HG03097 (cell line): ENCODE data around the gene MADD.
"Not testable (repeated sequence)": the region's sequence is repeated elsewhere in the genome, so short reads cannot be mapped to it uniquely, and the experiment has no call there.

Experiments
- ATAC-seq: cut with Tn5 transposase; IDR thresholded peaks from one replicate; pipeline ENCODE4 v1.9.1; 2021; ENCODE audit not compliant: unreplicated experiment, low FRiP score

MADD gene

DNA sequence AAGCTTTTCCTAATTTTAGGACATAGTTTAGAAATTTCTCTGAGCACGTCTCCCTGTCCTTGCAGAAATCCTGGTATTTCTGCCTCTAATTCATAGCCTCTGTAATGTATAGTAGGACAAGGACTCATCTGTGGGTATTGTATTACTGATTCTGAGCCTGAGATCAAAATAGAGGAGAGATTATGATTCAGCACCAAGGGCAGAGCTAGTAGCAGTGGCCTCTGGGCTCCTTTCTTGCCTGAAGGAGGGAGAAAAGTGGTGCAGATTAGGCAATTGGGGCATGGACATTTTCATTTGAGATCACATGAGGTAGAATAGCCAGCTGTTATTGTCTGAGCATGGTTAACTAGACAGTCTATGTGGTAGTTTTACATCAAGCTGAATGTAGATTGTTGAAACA is 2.8 kb downstream of the MADD start:
- ATAC-seq, result no peak

DNA sequence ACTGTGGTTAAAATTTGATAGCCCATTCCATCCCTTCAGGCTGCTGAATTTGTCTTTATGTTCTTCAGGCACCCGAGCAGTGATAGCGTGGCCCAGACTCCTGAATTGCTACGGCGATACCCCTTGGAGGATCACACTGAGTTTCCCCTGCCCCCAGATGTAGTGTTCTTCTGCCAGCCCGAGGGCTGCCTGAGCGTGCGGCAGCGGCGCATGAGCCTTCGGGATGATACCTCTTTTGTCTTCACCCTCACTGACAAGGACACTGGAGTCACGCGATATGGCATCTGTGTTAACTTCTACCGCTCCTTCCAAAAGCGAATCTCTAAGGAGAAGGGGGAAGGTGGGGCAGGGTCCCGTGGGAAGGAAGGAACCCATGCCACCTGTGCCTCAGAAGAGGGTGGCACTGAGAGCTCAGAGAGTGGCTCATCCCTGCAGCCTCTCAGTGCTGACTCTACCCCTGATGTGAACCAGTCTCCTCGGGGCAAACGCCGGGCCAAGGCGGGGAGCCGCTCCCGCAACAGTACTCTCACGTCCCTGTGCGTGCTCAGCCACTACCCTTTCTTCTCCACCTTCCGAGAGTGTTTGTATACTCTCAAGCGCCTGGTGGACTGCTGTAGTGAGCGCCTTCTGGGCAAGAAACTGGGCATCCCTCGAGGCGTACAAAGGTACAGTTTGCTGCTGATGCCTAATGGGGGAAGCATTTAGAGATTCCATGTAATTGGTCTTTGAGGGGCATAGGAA is 4.7 kb downstream of the MADD start:
- ATAC-seq, result no peak

DNA sequence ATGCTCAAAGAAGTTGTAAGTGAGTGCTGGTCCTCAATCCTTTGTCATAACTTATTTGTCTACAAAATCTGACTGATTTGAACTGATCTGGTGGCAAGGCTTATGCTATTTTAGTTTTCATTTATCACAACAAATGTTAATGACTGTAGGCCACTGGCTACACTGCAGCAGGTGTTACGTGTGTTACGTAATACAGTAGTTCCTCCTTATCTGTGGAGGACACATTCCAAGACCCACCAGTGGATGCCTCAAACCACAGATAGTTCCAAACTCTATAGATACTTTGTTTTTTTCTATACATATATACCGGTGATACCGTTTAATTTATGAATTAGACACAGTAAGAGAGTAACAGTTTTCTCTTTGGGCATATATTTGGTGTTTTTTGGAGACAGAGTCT is 7.0 kb downstream of the MADD start:
- ATAC-seq, result no peak

DNA sequence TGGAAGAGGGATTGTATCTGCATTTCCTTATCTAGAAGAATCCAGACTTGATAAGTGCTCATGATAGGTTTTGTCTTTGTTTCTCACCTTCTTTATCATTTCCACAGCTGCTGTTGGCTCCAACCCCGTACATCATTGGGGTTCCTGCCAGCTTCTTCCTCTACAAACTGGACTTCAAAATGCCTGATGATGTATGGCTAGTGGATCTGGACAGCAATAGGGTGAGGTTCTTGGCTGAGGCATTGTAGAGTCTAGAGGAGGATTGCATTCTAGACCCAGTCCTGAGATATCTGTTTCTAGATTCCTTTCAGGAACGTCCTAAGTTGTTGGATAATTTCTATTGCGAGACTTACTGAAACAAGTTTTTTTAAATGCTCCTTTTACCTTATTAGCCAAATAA is 8.1 kb downstream of the MADD start:
- no peak for ATAC-seq

DNA sequence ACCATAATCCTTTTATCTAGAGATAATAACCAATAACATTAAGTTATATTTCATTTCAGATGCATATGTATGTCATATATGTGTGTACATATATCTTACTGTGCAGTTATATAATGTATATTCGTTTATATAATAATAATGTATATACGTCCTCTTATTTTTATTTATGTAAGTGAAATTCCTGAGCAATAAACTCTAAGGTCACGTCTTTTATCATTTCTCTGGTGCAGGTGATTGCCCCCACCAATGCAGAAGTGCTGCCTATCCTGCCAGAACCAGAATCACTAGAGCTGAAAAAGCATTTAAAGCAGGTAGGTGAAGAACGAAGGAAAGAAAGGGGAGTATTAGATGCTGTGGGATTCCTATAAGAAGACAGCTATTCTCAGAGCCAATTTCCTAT is 8.8 kb downstream of the MADD start:
- ATAC-seq, result no peak

DNA sequence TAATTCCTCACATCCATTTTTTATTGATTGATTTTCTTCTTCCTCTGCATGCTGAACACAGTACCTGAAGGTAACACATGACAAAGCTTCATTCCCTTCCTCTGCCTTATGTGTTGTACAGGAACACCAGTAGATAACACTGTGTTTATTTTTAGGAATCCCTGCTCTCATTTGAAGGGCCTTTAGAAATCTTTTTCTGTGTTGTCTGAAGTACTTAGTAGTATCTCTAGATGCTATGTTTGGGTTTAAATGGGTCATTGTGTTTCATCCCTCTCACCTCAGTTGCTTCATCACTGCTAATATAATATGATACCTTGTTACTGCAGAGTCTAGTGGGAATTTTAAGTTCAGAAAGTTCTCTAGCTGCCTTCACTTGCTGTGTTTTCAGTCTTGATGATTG is 10.2 kb downstream of the MADD start:
- no peak for ATAC-seq

DNA sequence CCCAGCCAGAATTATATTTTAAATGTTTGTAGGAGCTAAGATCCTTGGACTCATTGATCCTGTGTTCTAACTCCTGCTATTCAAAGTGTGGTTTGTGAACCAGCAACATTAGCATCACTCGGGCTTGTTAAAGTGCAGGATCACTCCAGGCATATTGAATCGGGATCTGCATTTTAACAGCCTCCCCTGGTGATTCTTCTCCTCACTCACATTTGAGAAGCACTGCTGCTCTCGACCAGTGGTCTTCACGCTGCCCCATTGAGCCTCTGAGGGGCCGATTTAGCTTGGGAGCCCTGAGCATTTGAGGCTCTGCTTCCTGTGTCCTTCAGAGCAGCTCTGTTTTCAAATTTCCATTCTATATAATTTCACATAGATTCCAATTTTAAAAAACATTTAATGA is 10.9 kb downstream of the MADD start:
- no peak for ATAC-seq

DNA sequence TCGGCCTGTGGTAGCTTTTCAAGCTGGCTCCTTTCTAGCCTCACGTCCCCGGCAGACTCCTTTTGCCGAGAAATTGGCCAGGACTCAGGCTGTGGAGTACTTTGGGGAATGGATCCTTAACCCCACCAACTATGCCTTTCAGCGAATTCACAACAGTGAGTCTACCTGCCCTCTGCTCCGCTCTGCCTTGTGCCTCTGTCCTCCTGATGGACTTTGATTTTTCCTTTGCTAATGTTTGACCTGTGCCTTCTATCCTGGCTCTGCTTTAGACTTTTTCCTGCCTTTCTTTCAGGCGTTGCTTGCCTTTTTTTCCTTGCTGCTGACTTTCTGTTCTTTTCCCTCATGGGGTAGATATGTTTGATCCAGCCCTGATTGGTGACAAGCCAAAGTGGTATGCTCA is 12.5 kb downstream of the MADD start:
- no peak for ATAC-seq

DNA sequence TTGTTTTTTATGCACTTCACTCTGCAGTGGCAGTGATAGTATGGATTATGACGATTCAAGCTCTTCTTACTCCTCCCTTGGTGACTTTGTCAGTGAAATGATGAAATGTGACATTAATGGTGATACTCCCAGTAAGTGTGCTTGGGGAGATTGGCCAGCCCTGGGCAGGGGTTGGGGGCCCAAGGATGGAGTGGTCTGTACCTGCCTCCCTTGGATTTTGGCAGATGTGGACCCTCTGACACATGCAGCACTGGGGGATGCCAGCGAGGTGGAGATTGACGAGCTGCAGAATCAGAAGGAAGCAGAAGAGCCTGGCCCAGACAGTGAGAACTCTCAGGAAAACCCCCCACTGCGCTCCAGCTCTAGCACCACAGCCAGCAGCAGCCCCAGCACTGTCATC is 14.2 kb downstream of the MADD start:
- no peak for ATAC-seq

DNA sequence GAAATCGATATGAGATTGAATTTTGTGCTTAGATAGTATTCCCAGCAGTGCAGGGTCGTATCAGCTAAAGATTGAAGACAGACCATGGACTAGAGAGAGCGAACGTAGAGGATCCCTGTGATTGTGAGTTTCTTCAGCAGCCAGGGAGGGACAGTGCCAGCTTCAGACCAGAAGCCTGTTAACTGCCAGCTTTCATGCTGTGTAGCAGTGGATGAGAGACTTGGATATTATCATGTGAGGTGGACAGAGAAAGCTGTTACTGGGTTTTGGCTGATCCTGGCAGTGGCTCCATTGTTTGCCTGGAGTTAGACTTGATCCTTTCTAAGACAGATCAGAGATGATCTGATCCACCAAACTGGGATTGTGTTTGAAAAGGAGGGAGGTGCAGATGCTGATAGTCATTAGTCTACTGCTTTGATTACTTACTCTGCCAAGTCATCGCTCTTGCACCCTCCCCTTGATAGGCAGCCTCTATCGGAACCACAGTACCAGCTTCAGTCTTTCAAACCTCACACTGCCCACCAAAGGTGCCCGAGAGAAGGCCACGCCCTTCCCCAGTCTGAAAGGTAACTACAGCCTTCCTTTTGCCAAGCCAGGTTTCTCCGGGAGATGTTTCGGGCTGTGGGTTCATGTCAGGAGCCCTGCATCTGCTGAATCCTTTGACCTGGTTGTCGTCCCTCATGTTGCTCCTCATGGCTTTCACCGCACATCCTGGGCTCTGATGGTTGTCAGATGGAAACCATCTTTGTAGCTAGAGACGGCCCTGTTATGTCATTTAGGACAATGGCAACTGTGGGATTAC is 16.2 kb downstream of the MADD start:
- ATAC-seq, result no peak

DNA sequence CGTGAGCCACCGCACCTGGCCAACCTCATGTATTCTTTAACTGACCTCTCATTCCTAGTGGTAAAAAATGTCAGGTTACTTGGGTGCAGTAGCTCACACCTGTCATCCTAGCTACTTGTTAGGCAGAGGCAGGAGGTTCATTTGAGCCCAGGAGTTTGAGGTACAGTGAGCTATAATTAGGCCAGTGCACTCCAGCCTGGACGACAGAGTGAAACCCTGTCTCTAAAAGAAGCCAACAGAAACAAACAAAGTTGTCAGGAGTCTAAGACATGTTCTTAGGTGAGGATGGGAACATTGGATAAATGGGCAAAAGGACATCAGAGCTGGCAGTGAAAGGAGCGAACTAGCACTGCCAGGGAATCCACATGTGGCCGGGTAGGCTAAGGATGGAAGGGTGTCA is 18.1 kb downstream of the MADD start:
- no peak for ATAC-seq

DNA sequence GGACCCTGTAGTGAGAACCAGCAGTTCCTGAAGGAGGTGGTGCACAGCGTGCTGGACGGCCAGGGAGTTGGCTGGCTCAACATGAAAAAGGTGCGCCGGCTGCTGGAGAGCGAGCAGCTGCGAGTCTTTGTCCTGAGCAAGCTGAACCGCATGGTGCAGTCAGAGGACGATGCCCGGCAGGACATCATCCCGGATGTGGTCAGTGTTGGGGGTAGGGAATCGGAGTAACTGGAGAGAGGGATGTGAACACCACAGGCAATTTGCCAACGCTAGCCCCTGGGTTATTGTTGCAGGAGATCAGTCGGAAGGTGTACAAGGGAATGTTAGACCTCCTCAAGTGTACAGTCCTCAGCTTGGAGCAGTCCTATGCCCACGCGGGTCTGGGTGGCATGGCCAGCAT is 19.9 kb downstream of the MADD start:
- no peak for ATAC-seq

DNA sequence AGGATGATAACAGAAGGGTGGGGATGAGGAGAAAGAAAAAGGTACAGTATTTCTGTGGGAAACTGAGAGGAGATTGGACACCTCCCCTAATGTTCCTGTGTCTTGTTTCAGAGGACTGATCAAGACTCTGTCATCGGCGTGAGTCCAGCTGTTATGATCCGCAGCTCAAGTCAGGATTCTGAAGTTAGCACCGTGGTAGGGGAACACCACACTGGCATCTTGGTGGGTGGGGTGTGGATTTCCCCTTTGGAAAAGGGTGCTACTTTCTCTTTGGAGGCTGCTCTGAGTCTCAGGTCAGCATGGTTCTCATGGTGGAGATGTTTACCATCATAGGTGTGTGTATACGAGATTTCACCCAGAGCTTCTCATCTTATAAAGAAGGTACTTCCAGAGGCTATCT is 25.5 kb downstream of the MADD start:
- ATAC-seq, result no peak

DNA sequence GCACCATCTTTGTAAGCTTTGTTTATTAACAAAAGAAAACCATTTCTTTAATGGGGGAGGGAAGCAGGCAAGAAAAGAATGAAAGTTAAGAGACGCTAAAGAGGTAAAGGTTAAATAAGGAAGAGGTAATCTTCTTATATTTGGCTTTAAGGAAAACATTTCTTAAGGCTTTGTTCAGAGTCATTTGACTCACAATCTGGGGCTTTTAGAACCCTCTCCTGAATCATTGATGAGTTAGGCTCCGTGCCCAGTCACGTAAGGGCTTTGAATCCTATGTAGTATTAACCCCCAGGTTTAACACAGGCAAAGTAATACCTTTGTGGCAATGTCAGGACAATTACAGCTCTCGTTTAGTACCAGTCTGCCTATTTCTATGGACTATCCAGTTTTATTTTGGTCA is 26.1 kb downstream of the MADD start:
- no peak for ATAC-seq

DNA sequence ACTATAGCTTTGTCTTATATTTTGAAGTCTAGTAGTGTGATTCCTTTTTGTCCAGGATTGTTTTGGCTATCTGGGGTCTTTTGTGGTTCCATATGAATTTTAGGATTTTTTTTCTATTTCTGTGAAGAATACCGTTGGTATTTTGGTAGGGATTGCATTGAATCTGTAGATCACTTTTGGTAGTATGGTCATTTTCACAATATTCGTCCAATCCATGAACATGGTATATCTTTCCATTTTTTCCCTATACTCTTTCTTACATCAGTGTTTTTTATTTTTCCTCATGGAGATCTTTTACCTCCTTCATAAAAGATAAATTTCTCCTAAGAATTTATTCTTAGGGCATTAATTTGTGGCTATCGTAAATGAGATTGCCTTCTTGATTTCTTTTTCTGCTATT is 29.1 kb downstream of the MADD start:
- ATAC-seq, result no peak

DNA sequence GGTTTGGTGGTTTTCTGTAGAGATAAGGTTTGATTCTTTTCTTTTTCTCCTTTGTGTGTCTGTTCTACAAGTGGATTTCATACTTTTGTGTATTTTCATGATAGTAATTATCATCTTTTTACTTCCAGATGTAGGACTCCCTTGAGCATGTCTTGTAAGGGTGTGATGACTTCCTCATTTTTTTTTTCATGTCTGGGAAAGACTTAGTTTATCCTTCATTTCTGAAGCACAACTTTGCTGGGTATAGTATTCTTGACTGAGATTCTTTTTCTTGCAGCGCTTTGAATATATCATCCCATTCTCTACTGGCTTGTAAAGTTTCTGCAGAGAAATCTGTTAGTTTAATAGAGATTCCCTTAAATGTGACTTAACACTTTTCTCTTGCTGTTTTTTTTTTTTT is 32.9 kb downstream of the MADD start:
- ATAC-seq, result no peak

DNA sequence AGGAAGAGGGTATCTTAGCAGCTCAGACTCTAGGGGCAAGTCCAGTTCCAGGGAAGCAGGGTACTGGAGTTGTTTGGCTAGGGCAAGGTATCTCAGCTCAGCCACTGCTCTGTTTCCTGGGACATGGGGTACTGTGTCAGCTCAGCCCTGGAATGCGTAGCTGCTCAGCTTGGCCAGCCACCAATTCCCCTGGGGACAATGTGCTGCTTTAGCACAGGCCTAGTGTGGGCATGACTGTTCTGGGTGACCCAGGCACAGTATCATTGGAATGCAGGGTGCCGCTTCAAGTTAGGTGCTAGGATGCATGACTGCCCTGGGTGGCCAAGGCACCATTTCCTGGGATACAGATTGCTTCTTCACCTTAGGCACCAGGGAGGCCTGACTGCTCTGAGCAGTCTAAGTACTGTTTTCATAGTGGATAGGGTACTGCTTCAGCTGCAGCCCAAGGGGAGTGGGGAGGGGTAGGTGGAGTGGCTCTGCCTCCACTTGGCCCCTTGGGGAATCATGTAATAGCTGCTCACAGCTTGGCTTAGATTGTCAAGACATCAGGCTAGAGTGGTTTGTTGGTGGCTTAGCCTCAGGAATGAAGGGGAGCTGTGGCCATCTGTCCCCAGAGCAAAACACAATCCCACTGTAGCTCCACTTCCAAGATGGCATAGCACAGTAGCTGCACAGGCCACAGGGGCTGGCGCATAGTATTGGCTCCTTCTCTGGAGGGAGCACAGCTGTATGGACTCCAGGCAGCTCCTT is 36.0 kb downstream of the MADD start:
- ATAC-seq, result no peak

DNA sequence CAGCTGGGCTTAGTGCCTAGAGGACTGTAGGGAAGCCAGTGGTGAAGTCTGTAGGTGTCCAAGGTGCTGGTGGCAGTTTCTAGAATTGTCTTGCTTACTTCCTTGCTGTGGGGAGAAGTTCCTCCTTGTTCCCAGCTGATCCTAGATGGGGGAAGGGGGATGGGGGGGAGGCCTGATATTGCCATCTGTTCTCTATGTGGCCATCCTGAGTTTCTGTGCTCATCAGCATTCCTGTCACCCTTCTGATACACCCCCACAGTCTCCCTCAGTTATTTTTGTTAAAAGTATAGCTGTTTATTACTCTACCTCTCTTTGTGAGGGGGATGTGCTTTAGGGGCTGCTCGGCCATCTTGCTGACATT is 36.5 kb downstream of the MADD start:
- no peak for ATAC-seq

DNA sequence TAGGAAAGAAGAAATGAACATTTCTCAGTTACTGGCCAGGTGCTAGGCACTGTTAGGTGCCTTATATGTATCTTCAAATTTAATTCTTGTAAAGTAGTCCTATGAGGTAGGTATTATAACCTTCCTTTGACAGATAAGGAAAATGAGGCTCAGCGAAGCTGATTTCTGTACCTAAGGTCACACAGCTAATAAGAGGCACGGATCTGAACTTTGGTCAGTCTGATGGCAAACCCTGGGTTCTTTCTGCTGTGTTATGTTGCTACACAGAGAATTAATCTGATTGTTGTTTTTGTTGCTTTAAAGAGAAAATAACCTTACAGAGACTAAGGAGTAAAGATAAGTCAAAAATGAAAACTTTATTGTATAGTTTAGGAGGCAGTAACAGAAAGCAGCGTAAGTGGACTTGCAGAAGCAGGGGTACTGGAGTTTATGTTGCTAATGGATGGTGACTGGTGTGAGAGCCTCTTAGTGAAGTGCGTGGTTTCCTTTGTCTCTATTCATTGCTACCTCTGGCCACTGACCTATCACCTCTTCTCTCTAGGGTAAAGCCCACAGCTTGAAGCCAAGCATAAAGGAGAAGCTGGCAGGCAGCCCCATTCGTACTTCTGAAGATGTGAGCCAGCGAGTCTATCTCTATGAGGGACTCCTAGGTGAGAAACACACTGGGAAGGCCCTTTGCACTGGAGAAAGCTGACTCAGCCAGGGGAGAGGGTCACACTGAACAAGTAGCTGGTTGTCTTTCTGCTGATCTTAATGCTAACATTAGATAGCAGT is 38.3 kb downstream of the MADD start:
- ATAC-seq, result no peak

DNA sequence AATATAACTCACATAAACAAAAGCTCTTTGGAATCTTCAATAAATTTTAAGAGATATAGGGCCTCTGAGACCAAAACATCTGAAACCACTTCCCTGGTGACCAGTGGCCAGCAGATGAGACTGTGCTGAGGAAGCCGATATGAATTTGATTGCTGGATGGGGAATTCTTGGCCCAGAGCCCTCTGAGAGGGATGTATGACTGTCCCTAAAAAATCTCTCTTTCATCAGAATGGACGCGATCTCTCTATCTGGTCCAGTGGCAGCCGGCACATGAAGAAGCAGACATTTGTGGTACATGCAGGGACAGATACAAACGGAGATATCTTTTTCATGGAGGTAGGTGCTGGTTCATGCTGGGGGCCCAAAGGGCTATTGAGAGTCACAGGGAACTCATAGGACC is 45.1 kb downstream of the MADD start:
- no peak for ATAC-seq

DNA sequence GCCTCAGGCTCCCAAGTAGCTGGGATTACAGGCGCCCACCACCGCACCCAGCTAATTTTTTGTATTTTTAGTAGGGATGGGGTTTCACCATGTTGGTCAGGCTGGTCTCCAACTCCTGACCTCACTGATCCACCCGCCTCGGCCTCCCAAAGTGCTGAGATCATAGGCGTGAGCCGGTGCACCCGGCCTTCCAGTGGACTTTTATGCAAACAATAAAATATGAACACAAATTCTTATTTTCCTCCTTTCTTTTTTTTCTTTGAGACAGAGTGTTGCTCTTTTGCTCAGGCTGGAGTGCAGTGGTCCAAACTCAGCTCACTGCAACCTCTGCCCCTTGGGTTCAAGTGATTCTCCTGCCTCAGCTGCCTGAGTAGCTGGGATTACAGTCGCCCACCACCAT is 46.6 kb downstream of the MADD start:
- ATAC-seq, result not testable (repeated sequence)
